ENCODE data around the gene TTLL8. TPM values are rescaled to one million over a fixed set of nuclear protein-coding genes. Genes with fewer than 3 reads are reported as not detected.
A peak's percentile ranks its signal among the peaks of the same experiment; 100 is the strongest.

TTLL8 gene
- total RNA-seq, 1 donor from 2014 or later: not detected

DNA sequence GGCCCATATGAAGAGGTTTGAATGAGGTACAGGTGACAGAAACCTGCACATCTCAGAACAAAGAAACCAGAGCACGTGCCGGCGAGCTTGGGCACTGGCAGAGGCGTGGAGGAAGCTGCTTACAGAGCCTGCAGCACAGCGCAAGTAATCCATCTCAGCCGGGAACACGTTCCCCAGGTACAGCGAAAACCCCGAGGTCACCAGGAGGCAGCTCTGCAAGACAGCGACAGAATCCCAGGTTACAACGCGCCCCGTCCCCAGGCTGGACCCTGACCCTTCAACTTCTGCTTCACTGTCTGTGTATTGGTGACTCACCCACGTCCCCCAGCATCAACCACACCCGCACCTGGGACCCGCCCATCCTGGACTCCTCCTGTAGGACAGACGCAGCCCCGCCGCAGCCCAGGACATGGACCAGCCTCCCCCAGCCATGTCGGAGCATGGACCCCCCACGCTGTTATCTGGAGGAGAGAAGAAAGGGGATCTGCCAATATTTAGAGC lies 24.9 kb upstream of the TTLL8 start:
- peak; percentile 37 for DNase-seq

GRCh38 chr22:50082197-50082715 lies 24.2 kb upstream of the TTLL8 start:
- DNase-seq: no peak

DNA sequence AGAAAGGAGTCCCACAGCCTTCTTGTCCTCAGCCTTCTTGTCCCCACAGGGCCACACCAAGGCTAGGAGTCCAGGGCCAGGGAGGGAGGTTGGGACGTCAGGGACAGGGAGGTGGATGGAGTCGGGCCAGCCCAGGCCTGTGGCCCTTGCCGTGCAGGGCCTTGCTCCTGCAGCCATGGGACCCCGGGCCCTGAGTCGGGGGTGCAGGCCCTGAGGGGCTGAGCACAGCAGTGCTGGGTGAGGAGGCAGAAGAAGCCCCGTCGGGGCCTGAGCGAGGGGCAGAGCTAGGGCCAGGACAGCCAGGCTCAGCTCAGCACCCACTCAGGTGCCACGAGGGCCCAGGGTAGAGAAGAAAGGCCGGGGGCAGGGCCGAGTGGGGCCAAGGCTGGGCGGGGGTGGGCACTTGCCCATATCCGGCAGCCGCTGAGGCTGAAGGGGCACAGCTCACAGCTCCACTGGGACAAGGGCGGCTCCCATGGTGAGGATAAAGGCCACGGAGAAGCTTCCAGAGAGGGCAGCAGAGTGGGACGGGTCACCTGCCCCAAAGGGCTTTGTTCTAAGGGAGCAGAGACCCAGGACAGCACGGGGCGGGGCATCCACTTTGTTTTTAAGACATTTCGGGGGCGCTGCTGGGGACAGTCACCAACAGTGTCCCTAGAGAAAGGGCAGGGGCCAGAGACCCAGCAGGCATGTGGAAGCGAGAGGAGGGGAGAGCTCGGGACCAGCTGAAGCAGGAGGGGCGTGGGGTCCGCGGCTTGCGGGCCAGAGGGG lies 23.5 kb upstream of the TTLL8 start:
- DNase-seq: no peak

DNA sequence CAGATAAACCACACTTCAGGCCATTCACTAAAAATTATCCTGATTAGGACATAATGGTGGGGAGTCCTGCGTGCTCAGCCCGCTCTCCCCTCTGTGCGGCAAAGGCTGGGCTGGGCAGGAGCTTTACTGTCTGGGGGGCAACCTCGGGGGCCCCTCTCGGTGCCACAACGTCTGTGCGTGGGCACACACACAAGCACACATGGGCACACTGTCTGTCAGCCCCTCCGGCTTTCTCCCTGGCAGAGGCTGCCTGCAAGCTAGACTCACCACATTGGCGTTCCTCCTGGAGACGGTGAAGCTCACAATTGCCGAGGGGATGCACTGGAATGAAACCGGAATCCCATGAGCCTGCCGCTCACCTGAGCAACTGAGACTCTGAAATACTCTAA lies 22.0 kb upstream of the TTLL8 start:
- DNase-seq: no peak

DNA sequence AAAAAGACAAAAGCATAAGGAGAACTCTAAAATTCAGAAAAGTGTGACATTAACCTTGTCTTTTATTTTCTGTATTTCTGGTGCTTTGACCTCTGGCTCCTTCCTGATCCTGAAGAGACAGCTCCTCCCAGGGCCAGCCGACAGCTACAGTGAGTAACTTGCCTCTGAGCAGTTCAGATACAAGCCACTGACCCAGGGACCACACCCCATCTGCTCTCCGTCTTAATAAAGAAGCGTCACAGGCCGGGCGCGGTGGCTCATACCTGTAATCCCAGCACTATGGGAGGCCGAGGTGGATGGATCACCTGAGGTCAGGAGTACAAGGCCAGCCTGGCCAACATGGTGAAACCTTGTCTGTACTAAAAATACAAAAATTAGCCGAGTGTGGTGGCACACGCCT lies 20.7 kb upstream of the TTLL8 start:
- DNase-seq: no peak

- DNase-seq: no peak
Measured at GRCh38 chr22:50078246-50078645, 20.1 kb upstream of the TTLL8 start.

- no peak for DNase-seq
Measured at GRCh38 chr22:50076646-50077535, 18.8 kb upstream of the TTLL8 start.

GRCh38 chr22:50074551-50075530 lies 16.7 kb upstream of the TTLL8 start:
- peak; percentile 61 for DNase-seq

DNA sequence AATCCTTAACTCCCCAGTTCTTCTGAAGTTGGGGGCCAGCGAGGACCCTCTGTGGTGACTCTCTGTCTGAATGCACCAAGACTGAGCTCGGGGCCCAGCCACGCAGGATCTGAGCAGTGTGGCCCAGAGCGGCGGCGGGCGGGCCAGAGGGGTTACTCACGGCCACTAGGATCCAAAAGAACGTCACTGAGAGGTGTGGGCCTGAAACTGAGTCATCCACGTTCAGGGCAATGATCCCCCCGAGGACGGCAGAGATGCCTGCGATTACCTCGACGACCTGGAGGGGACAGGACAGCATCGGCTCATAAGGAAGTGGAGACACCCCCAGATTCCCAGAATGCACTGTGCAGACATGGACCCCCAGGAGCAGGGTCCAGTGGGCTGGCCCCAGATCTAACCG lies 16.0 kb upstream of the TTLL8 start:
- DNase-seq: no peak

- no peak for DNase-seq
Measured at GRCh38 chr22:50072714-50073538, 14.8 kb upstream of the TTLL8 start.

- no peak for DNase-seq
Measured at GRCh38 chr22:50072167-50072555, 14.1 kb upstream of the TTLL8 start.

DNA sequence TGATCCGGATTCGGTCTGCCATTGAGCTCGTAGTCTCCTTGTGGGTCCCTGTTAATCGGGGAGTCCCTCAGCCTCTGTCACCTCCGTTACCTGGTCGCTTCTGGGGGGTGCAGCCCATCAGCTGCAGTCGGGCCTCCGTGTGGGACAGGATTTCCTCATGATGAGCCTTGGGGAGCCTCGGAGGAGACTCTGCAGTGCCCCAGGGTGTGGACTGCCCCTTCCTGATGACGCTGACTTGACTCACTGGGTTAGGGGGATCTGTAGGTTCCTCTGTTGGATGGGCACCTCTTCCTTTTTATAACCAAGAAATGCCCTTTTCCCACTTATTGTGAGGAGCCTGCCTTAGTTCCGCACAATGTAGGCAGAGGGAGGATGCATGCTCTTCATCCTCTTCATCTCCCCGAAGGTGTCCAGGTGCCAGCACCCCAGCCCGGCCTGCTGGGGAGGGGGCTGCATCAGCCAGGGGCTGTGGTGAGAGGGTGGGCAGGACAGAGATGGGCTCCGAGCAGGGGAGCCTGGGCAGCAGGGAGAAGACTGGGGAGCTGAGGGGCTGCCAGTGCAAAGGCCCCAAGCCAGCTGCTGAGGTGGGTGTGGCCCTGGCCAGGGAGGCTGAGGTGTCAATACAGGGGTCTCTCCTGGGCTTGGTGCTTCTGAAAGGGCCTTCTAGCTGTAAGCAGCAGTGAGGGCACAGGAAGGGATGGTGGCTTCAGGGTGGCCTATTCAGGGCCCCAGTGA lies 13.5 kb upstream of the TTLL8 start:
- DNase-seq: no peak

GRCh38 chr22:50070366-50070765 lies 12.3 kb upstream of the TTLL8 start:
- no peak for DNase-seq

GRCh38 chr22:50068096-50068495 lies 10.0 kb upstream of the TTLL8 start:
- DNase-seq: no peak

DNA sequence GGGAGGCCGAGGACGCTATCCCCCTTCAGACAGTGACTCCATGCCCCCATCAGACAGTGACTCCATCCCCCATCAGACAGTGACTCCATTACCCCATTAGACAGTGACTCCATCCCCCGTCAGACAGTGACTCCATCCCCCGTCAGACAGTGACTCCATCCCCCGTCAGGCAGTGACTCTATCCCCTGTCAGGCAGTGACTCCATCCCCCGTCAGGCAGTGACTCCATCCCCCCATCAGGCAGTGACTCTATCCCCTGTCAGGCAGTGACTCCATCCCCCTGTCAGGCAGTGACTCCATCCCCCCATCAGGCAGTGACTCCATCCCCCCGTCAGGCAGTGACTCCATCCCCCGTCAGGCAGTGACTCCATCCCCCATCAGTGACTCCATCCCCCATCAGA lies 9.1 kb upstream of the TTLL8 start:
- DNase-seq: no peak

GRCh38 chr22:50064453-50064852 lies 6.4 kb upstream of the TTLL8 start:
- DNase-seq: no peak

DNA sequence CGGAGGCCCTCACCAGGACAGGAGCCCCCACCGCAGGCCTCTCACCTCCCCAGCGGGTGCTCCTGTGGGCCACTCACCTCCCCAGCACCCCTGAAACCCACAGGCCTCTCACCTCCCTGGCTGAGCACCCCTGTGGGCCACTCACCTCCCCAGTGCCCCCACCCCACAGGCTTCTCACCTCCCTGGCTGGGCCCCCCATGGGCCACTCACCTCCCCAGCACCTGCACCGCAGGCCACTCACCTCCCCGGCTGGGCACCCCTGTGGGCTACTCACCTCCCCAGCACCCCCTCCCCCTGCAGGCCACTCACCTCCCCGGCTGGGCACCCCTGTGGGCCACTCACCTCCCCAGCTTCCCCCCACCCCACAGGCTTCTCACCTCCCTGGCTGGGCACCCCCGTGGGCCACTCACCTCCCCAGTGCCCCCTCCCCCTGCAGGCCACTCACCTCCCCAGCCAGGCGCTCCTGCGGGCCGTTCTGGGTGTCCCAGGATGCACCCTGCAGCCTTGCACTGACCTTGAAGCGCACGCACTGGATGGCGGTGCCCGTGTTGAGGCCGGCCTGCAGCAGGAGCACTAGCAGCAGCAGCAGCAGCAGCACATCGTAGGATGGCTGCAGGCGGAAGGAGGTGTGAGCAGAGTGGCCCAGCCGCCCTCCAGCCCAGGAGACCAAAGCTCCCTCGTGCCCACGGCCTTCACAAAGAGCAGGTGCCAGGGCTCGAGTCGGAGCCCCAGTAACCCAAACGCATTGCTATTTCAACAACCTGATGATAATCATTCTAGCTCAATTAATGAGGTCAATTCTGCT lies 5.7 kb upstream of the TTLL8 start:
- no peak for DNase-seq

- DNase-seq: no peak
Measured at GRCh38 chr22:50062509-50063135, 4.5 kb upstream of the TTLL8 start.

GRCh38 chr22:50061824-50062355 lies 3.8 kb upstream of the TTLL8 start:
- DNase-seq: peak; percentile 24
